Brain pericyte (primary cell): ENCODE results near the gene PRKCZ.

Experiments
- DNase-seq: peaks from one replicate; pipeline ENCODE4 v3.0.0-alpha.2; 2012; ENCODE audit warnings: low read depth, low spot score

The PRKCZ gene

GRCh38 chr1:2061065-2061778 is 11.0 kb downstream of the PRKCZ start:
- DNase-seq = no peak

GRCh38 chr1:2065699-2066098 is 15.5 kb downstream of the PRKCZ start:
- no peak for DNase-seq

GRCh38 chr1:2067393-2067792 is 17.2 kb downstream of the PRKCZ start:
- DNase-seq = no peak

- no peak for DNase-seq
Observed at GRCh38 chr1:2067981-2068380, 17.8 kb downstream of the PRKCZ start.

- no peak for DNase-seq
Observed at GRCh38 chr1:2068951-2069350, 18.7 kb downstream of the PRKCZ start.

GRCh38 chr1:2070016-2070415 is 19.8 kb downstream of the PRKCZ start:
- no peak for DNase-seq

DNA sequence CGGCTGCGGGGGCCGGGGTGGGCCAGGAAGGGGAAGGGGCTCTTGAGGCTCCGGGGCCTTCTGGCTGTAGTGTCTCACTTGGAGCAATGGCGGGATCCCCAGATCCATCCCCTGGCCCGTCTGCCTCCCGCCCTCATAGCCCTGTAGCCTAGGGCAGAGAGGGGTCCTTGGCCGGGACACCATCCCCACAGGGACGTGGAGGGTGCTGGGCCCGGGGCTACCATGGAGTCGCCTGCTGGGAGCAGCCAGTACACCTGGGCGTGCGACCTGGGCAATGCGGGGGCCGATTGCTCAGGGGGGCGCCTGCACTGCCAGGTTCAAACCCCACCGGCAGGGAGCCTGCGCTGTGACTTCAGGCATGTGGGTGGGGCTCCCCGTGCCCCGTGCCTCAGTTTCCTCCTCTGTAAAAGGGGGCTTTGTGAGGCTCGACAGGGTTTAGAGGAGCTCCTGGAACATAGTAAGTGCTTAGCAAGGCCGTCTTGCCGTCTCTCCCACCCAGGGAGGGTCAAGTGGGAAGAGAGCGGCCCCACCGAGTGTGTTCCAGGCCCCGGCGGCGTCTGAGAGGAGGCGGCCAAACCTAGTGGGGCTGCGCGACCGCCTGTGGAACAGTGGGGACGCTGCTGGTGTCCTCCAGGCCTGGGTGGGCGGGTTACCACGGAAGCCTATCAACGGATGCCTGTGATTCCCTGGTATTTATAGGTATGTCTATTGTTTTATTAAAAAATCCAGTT is 20.8 kb downstream of the PRKCZ start:
- no peak for DNase-seq

GRCh38 chr1:2072109-2072806 is 22.0 kb downstream of the PRKCZ start:
- DNase-seq = no peak

DNA sequence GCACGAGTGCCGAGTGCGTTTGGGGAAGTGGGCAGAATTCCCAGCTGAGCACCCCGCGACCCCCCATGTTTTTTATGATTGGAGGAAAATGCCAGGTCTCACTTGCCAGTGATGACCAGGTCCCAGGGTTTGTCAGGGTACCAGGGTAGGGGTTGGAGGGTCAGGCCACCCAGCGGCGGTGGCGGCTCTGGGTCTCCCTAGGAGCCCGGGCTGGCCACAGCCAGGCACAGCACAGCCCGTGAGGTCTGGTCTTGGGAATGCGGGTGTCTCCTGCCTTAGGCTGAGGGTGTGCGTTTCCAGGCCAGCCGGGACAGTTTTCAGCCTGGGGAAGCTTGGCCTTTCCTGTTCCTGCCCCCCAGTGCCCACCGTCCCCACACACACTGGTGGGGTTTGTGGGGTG is 22.7 kb downstream of the PRKCZ start:
- DNase-seq = no peak

- no peak for DNase-seq
Observed at GRCh38 chr1:2073382-2074230, 23.4 kb downstream of the PRKCZ start.

DNA sequence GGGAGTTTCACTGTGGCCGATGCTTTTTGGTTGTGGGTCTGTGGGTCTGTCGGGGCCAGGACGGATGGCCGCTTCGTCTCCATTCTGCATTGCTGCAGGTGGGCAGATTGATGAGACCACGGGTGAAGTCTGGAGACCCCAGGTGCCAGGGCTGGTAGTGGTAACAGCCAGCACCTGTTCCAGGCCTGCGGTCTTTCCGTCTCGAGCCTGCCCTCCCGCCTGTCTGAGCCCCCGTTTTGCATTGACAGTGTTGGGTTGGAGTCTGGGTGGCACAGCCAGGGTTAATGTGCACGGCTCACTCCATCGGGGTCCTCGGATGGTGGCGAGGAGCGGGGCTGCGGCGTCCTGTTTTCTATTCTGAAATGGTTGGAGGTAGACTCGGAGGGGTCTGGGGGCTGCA is 24.2 kb downstream of the PRKCZ start:
- DNase-seq = no peak

DNA sequence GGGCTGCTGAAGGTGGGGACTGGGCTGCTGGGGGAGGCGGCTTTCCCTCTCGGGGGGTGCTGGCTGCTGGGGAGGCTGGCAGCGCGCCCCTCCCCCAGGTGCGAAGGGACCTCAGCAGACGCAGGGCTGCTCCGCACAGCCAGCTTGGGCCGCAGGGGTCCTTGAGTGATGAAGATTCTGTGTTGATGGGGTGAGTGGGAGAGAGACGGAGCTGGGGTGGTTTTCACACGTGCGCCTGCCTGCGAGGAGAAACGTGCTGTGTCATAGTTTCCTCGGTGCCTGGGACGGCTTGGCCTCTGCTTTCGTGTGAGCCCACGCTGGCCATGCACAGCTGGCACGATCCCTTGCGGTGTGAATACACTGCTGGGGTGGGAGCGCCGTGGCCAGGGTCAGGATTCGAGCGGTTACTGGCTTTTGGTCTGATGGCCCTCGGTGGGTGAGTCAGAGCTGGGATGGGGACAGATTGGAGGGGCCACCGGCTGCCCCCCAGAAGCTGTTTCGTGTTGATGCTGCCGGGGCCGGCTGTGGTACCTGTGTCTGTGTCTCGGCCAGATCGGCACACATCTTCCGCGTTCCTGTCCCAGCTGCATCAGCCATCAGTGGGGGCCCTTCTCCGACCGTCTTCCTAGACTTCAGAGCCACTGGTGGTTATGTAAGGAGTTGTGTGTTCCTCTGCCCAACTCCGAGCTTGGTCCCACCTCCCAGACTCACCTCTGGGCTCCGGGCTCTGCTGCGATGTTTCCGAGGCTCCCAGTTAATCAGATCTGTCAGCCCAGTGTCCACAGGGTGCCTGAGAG is 24.9 kb downstream of the PRKCZ start:
- no peak for DNase-seq

GRCh38 chr1:2076826-2077225 is 26.6 kb downstream of the PRKCZ start:
- no peak for DNase-seq

DNA sequence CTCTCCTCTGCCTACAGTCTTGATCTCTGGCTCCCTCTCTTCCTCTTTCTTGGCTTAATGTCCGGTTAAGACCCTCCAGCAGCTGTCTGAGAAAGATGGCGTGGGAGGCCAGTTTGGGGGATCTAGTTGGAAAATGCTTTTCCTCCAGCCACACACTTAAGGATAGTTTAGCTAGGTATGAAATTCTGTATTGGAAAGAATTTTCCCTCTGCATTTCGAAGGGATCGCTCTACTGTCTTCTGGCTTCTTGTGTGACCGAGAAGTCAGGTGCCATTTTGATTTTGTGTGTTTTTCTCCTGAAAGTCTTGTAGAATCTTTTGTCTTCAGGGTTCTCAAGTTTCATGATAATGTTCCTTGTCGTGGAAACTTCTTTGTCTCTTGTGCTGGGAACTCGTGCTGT is 28.0 kb downstream of the PRKCZ start:
- DNase-seq = no peak

- DNase-seq = no peak
Observed at GRCh38 chr1:2079396-2080085, 29.3 kb downstream of the PRKCZ start.

DNA sequence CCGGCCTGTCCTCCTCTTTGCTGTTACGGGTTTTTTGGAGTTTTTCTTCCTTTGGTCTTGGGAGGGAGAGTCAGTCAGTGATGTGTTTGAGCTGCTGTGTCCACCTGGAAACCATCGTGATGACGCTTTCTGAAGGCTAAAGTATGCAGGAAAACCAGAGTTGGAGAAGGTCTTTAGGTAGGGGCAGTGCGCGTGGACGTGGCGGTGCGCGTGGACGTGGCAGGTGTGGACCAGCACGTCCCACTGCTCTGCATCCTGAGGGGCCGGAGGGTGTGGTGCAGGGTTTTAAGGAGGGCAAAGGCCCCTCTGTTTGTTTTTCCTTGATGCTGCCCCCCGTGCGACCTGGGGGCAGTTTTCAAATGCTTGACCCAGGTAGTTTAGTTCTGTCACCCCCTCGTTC is 29.9 kb downstream of the PRKCZ start:
- DNase-seq = no peak

GRCh38 chr1:2080884-2081283 is 30.7 kb downstream of the PRKCZ start:
- no peak for DNase-seq

DNA sequence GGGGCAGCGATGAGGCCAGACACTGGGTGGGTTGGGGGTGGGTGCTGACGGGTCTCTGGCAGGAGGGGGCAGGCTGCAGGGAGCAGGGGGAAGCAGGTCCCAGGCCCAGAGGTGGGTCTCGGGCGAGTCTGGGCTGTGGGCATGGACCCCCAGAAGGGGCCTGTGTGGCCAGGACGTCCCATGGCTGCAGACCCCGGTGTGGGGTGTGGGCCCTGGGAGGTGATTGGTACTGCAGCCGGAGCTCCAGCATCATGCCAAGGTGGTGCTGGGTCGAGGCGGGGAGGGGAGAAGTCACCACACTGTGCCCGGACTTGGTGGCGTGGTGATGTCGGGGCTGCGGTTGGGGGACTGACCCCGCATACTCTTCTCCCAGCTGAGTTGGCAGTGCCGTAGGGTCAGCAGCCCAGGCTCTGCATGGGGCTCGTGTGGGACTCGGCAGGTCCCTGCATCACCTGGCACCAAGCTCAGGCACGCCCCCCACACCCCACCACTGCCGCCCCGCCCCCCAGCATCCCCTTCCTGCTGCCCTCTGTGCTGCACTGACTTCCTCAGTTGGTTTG is 31.2 kb downstream of the PRKCZ start:
- DNase-seq = no peak

DNA sequence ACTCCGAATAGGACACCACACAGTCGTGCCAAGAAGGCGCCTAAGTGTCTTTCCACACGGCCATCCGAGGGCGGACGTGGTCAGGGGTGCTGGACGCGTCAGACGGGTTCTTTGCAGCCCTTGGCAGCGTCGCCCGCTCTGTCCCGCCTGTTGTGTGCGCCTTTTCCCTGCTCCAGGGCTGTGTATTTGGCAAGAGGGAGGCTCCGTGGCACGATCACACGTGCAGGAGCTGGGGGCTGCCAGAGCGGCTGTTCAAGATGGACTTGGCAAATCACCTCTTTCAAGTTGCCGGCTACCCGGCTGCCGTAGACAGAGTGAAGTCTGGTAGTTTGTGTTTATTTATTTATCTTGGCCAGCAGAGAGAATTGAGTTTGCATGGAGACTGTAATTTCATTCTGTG is 31.9 kb downstream of the PRKCZ start:
- no peak for DNase-seq

DNA sequence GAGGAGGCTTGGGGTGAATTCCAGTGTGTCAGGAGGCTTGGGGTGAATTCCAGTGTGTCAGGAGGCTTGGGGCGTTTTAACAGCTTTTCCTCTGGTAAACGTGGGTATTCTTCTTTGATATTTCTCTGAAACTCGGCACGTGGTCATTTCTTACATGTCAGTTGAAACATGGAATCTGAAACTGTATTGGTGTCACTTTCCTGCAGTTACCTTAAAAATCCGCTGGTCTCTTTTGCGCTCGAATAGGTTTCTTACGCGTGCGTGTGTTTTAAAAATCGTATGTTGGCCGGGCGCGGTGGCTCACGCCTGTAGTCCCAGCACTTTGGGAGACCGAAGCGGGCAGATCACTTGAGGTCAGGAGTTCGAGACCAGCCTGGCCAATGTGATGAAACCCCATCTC is 33.5 kb downstream of the PRKCZ start:
- no peak for DNase-seq
